Body of pancreas (tissue), 4 donors: ENCODE measurements around the gene SCAF8.

ENCODE experiments used
- CTCF ChIP-seq, 7 experiments: fragments of 450-650 bp in 4 of 7; fragments of 200-600 bp in 3 of 7; sonication (generic) in 3 of 7; IDR thresholded peaks; one replicate each; pipeline ENCODE4 v1.5.1; 2016 to 2019; ENCODE audit warnings: antibody characterized with exemption in 7 of 7
- POLR2A ChIP-seq, 3 donors: fragments of 450-650 bp; IDR thresholded peaks; one replicate each; pipeline ENCODE4 v1.6.1; 2016; ENCODE audit warnings: antibody characterized with exemption in 3 of 3, mild to moderate bottlenecking in 2 of 3

- TF ChIP-seq CTCF (IDR thresholded peaks at IDR 0.05) (no peak), POLR2A (IDR thresholded peaks at IDR 0.05) (no peak)
Observed at GRCh38 chr6:154806804-154807203, 73.6 kb downstream of the SCAF8 start.
